ENCODE measurements around the gene OPCML.

The OPCML gene

DNA sequence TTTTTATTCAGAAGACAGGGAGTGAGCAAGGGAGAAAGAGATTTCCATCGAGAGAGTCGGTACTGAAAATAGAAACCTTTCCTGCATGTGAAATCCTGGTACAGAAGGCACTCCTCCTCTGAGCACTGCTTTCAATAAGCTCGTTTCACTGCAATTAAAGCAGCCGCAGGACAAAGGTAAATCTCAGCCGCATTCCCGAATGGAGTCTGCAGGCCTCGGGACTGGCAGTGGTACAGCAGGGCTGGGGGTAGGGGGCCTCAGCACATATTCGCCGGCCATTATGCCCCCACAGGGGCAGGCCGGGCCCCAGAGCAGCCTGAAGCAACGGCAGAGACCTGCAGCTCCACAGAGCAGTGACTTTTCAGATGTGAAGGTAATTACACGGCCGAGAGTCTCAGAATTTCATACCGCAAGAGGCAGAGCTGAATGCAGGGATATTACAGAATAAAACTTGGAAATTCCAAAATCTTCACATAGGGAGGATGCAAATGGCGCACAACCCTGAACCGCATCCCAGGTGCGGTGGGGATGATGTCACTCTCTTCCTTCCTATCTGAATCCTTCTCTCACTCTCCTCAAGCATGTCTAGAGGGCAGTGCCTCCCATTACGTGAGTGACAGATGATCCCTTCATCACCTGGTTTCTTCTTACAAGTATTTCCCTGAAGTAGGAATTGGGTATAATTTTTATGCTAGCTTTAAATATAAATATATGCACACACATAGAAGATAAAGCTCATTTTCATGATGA lies 622.1 kb downstream of the OPCML start:
- DNase-seq = no peak

DNA sequence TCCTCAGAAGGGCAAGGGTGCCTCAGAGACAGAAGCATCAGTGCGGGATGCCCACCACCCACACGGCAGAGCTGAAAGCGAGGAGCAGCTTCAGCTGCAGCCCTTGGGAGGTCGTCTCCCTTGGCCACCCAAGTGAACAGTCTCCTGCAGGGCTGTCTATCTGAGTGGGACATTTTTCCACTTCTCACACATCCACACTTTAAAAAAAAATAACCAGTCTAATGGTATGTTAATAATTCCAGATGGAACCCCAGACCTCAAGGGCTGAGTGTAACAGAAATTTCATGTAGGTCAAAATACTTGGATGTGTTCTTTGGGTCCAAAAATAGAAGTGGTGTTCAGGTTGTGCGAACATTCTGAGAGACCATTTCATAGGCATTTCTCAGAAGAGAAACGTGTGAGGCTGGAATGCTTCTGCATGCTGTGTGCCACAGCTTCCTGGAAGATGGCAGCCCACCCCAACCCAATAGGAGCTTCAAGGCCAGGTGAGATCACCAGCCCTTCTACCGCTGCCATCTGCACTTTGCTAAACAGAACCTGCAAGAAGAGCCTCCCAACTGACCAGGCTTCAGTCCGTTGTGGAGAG lies 623.2 kb downstream of the OPCML start:
- DNase-seq = no peak

GRCh38 chr11:132908414-132908810 lies 623.9 kb downstream of the OPCML start:
- DNase-seq = no peak

GRCh38 chr11:132907651-132908413 lies 624.5 kb downstream of the OPCML start:
- DNase-seq = no peak

GRCh38 chr11:132904607-132905006 lies 627.7 kb downstream of the OPCML start:
- DNase-seq = no peak

DNA sequence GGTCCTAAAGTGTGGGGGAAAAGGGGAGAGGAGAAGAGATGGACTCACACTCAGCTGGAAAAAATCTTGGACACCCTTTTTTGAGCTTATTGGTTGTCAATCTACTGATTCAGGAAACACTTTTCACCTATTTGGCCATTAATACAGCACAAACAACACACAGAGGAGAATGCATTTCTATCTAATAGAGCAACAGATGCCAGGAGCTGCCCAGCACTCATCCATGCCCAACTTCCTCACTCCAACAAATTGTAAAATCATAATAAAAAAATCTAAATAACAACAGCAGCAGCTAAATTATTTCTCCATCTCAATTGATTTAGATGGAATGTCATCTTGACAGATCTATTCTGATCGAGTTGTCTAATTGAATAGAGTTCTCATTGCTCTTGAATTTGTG lies 628.2 kb downstream of the OPCML start:
- no peak for DNase-seq

DNA sequence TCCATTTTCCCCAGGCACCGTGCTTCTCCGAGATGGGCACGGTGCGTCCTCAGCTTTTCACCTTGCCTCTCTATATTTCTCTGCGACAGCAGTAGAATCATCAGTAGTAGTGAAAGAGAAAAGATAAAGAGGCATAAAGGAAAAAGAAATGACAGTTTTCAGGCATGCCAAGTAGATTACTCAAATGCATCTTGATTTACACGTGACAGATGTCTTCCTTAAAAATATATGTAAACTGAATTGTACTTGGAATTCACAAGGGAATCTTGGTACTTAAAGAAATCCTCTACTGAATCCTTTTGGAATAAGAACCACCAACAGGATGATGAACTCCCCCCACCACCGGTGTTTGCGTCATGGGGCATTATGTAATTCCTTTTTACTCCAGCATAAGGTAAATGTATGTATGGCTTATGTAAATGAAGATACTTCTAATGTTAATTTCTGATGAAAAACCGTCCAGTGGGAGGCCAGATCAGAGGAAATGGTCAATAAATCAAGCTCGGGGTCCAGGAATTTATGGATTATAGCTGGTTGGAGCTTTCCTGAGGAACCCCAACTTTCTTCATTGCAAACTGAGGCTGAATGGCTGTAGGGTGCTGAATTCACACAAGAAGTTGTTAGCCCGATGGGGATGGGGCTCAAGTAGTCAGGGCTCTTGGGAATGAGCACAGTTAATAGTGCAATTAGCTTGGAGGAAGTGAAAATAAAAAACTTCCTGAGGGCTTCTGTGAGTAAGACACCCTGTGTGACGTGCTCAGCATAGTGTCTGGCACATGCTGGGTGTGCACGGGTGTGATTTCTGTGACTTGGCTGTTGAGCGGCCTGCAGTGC lies 630.4 kb downstream of the OPCML start:
- DNase-seq = no peak

- DNase-seq = no peak
These were observed 633.6 kb downstream of the OPCML start for GRCh38 chr11:132898676-132899075.

GRCh38 chr11:132898021-132898420 lies 634.3 kb downstream of the OPCML start:
- no peak for DNase-seq

- DNase-seq = no peak
These were observed 637.0 kb downstream of the OPCML start for GRCh38 chr11:132895340-132895739.

- no peak for DNase-seq
These were observed 637.7 kb downstream of the OPCML start for GRCh38 chr11:132894606-132895005.

- no peak for DNase-seq
These were observed 639.4 kb downstream of the OPCML start for GRCh38 chr11:132892876-132893275.

DNA sequence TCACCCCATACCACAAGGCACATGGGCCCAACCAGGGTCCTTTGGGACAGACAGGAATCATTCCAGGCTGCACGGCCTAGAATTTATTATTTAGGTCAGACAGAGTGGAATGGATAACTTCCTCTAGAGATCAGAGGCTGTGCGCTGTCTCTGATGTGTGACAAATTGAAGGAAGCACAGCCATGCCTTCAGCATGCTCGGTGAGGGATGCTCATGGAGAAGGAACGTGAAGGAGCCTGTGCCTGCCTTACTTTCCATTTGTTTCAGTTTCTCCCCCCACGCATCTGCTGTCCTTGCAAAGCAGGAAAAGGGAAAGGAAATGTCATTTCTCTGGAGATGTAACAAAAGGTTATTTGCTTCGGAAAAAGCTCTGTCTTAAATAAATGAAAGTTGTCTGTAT lies 644.1 kb downstream of the OPCML start:
- DNase-seq = no peak

- no peak for DNase-seq
These were observed 646.0 kb downstream of the OPCML start for GRCh38 chr11:132886335-132886734.

GRCh38 chr11:132883241-132883640 lies 649.1 kb downstream of the OPCML start:
- no peak for DNase-seq

GRCh38 chr11:132881622-132882021 lies 650.7 kb downstream of the OPCML start:
- DNase-seq = no peak

GRCh38 chr11:132878111-132878510 lies 654.2 kb downstream of the OPCML start:
- no peak for DNase-seq

DNA sequence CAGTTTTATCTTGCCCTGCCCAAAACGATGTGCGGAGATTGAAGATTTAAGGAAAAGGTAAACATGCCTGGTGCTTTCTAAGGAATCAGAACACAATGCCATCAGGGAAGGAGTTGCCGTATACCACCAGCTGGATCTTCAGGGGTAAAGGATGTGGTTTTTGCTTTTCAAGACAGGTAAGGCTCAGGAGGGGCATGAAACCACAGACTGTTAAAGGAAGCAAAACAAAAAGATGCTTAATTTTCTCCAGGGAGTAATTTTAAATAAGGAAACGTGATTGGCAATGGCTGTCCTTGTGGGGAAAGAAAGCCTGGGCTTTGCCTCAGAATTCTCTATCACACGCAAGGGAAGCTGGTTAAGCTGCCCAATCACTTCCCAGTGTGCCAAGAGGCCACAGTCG lies 655.6 kb downstream of the OPCML start:
- DNase-seq = no peak

DNA sequence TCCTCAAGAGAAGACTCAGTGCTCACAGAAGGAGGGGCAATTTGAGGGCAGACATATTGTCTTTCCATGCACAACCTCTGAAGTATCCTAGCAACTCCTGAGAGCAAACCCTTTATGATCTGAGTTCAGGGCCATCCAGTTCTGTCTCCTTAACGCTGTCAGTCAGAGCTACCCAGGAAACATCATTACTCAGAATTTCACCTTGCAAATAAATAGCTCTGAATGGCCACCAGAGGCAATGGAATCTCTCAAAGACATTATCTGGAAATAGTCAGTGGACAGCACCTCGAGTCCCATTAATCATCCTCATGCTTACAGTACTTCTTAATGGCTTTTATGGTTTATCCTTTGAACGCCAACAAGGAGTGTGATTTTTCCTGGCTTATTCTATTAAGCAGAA lies 656.1 kb downstream of the OPCML start:
- DNase-seq = no peak

DNA sequence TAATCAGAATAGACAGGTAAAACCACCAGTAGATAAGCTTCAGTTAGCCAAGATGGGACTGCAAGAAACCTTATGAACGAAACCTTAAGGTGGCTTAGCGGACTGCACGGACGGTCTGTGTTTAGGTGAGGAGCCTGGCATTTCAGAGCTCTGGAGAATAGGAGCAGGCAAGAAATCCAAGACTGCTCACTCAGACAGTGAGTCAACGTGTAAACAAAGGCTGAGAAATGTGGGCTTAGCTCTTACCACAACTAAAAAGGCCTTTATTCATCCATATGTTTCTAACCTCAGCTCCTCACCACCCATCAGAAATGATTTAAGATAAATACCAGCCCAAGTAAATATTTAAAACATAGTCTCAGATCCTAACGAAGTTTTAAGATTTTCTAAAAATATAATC lies 657.7 kb downstream of the OPCML start:
- no peak for DNase-seq

- DNase-seq = no peak
These were observed 658.5 kb downstream of the OPCML start for GRCh38 chr11:132873841-132874240.

DNA sequence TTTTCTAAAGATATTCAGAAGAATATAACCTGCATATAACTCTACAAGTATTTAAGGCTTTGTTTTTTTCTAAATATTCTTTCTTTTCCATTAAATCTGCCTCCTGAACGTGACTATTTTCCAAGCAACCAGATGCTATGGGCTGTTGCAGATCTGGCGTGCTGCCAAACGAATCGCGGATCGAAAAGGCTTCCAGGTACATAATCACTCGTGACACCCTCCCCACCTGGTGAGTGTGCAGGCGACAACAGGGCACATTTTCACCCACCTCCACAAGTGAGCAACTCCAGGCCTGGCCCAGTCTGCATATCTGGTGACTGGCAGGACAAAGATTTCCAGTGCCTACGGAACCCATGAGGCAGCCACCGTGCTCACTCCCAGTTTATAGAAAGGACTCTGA lies 660.1 kb downstream of the OPCML start:
- DNase-seq = no peak
